DND-41 (cell line): ENCODE data around the gene EML5.

ENCODE experiments used
- EZH2 ChIP-seq: IDR thresholded peaks from 3 replicates; pipeline ENCODE4 v1.6.1; 2012; ENCODE audit warnings: borderline replicate concordance, low read depth, mild to moderate bottlenecking, moderate library complexity, low read length, inconsistent platforms; ENCODE audit not compliant: severe bottlenecking
- TF ChIP-seq, protein P1 (sequence below): IDR thresholded peaks from 2 replicates; pipeline ENCODE4 v1.5.1; 2012; ENCODE audit warnings: borderline replicate concordance, low read length, moderate library complexity, mild to moderate bottlenecking; ENCODE audit not compliant: poor library complexity, severe bottlenecking; ENCODE audit errors: extremely low read depth

GRCh38 chr14:88565427-88565826, 227.3 kb downstream of the EML5 start:
- no peak for TF ChIP-seq EZH2
- TF ChIP-seq, protein P1, sequence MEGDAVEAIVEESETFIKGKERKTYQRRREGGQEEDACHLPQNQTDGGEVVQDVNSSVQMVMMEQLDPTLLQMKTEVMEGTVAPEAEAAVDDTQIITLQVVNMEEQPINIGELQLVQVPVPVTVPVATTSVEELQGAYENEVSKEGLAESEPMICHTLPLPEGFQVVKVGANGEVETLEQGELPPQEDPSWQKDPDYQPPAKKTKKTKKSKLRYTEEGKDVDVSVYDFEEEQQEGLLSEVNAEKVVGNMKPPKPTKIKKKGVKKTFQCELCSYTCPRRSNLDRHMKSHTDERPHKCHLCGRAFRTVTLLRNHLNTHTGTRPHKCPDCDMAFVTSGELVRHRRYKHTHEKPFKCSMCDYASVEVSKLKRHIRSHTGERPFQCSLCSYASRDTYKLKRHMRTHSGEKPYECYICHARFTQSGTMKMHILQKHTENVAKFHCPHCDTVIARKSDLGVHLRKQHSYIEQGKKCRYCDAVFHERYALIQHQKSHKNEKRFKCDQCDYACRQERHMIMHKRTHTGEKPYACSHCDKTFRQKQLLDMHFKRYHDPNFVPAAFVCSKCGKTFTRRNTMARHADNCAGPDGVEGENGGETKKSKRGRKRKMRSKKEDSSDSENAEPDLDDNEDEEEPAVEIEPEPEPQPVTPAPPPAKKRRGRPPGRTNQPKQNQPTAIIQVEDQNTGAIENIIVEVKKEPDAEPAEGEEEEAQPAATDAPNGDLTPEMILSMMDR: no peak
